Inferior parietal cortex (tissue), 1 donor: Measurements from ENCODE around the gene TIAM1.

Source experiments
- DNase-seq: peaks from one replicate; pipeline ENCODE4 v3.0.0-alpha.2; 2016; ENCODE audit errors: extremely low spot score

The TIAM1 gene

DNA sequence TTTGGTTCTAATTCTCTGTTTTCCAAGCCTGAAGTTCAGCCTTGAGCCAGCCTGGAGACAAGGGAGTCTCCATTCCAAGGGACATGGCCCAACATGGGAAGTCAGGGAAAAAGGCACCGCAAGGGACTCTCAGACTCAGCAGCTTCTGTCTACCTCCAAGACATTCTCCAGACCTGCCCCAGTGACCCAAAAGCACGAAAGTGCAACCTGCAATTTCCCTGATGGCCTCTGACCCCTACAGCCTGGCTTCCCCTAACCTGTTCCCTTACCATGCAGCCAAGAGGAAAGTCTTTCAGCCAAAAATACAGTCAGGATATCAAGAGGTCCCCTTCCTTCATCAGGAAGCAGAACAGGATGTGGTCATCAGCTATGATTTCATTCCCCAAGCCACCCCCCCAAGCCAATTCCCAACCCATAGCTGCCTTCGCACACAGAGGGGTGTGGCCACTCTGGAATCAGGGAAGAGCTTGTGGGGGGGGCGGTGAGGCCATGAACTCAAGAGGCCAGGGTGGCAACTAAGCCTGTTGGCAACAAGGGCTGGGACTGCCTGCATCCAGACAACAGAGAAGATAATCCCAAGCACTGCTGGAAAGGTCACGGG is 59.2 kb downstream of the TIAM1 start:
- no peak for DNase-seq

DNA sequence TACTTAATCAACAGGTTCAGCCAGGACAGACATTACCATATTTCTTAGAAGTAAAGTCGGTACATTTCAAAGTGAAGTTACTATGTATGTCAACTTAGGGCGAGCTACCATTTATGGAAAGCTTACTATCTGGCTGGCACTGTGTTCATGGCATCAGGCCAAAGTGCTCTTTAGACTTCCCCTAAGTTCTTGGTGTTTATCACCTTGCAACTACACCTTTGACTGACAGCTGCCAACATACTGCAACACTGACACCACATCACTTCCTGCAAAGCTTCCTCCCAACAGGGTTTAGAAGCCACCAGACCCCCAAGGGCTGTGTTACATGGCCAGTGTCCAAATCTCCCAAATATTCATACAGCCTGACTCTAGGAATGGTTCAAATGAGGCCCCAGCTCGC is 61.0 kb downstream of the TIAM1 start:
- DNase-seq: no peak

DNA sequence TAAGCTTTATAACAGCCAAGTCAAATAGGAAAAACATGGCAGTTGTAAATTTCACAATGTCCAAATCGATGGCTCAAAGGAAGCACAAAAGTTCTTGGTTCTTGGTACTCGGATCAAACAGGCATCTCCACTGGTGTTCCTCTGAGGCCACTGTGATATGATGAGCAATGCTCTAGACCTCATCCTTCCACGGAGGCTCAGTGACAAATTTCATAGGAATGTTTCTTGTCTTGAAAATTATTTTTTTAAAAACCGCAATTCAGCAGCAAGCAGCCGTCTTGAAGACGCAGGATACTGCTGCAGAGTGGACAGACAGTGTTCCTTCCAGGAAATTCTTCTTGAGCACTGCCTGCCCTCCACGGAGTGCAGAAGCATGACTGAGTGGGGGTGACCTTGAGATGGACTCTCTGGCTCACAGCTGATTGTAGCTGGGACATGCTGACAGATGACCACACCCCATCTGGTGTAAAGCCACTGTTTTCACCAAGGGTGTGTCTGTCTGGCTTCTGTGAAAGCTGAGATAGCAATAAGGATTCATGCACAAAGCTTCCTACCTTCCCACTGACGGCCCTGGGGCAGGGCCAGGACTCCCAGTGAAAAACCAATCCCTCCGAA is 61.9 kb downstream of the TIAM1 start:
- DNase-seq: no peak

DNA sequence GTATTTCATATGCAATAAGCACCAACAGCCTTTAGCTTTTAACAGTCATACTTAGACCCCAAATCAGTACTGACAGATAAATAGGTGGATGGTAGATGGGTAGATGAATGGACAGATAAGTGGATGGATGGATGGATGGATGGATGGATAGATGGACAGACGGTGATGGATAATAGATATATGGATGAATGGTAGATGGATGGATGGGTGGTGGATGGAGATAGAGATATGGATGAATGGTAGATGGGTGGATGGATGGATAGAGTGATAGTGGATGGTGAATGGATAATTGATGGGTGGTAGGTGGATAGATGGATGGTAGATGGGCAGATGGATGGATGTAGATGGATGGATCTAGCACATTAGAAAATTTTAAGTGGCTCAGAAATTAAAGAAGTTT is 62.5 kb downstream of the TIAM1 start:
- no peak for DNase-seq

DNA sequence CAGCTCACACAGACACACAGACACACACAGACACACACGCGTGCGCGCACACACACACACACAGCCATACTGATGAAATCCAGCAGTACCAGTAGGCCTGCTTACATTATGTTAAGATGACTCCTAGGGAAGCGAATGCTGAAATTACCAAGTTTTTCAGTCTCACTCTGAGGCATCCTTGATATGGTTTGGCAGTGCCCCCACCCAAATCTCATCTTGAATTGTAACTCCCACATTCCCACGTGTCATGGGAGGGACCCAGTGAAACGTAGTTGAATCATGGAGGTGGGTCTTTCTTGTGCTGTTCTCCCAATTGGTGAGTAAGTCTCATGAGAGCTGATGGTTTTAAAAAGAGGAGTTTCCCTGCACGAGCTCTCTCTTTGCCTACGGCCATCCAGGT is 64.1 kb downstream of the TIAM1 start:
- DNase-seq: no peak

DNA sequence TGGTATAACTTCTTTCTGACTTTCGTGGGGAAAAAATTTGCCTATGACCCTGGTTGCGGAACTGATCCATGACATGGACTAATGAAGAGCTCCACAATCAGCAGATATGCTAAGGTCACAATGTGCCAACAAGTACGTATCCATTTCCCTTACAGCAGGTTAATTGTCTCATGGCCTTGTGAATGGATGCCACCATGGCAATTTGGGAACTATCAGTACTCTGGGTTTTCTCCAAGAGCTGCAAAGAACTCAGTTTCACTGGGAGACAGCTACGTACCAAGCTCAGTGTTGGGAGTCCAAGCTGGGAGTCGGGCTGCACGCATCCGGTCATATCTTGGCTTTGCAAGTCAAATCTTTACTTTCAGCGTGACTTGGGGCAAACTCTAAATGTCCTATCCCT is 64.8 kb downstream of the TIAM1 start:
- no peak for DNase-seq

DNA sequence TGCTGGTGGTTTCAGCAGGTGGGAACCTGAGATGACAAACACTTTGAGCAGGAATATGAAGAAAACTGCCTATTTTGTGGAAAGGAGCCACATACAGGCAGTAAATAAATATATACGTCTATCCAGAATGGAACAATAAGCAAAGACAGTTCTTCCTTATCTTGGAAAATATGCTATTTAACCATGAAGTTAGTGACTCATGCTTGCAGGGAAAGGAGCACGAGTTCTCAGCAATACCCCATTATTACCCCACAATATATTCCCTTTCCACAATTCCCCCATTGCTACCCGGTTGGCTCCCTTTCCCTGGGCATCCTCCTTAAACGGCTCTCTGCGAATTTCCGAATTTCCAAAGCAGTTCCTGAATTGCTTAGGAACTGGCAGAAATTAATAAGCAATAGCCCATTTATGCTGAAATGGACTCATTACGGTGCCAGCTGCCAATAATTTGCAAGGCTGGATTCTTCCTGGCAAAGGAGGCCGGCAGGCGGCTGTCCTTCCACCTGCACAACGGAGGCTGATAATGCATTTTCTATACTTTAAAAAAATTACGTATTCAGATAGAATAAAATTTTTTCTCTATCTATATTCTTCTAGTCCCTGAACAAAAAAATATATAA is 65.4 kb downstream of the TIAM1 start:
- DNase-seq: no peak

DNA sequence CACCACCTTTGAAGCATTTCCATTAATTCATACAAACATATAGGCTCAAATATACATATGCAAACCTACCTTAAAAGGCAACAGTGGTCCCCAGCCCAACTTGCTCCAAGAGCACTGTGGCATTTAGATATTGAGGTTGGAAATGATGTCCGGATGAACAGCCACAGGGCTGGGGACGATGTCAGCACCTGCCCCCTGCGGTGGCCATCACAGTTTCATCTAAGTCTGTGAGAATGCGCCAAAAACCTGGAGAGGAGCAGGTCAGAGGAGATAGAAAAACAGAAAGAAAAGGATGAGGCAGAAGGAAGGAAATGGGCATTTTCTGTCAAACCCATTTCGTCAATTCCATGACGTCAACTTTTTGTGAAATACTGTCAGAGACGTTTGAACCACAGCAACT is 67.4 kb downstream of the TIAM1 start:
- DNase-seq: no peak

DNA sequence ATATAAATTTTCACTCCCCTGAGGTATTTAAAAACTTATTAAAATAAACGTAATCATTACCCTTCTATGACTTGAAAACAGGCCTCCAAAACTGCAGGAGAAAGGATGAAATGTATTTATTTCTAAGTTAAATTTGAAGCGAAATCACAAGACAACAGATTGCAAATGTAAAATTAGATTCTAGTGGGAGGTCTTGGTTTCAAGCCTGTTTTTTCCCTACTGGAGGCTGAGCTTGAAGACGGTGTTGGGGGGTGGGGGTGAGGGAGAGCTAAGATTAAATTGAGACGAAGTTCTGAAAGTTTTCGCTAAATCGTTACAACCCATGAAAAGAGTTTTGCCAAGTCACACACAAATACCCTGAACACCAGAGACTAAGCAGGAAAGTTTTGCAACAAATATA is 68.2 kb downstream of the TIAM1 start:
- DNase-seq: no peak

DNA sequence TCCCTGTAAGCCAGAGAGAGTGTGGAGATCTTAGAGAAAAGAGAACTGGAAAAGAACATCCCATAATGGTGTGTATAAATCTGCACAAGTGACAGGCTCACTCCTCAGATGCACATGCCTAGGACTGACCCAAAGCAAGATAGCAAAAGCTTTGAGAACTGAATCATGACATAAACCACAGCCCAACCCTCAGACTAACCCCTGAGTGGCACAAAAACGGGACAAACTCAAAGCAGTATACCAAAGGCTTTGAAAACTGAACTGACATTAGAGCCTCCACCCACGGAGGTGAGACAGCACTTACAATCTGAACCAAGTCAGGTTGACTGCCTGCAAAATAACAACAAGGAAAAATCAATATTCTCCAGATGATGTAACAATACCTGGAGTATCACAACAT is 70.8 kb downstream of the TIAM1 start:
- no peak for DNase-seq

DNA sequence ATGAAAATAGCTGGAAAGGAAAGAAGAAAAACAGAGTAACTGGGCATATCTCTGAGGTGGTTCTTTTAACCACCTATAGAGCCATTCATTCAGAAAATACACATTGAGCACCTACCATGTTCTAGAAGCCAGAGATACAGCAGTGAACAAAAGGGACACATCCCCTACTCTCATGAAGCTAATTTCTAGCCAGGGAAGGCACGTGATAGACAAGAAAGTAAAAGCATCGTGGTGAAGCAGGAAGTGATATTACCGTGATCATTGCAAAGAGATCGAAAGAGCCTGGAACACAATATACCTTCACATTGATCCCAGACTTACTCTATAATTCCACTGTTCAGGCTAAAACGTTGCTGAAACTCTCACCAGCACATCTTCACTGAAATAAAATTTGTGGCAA is 76.0 kb downstream of the TIAM1 start:
- DNase-seq: no peak

DNA sequence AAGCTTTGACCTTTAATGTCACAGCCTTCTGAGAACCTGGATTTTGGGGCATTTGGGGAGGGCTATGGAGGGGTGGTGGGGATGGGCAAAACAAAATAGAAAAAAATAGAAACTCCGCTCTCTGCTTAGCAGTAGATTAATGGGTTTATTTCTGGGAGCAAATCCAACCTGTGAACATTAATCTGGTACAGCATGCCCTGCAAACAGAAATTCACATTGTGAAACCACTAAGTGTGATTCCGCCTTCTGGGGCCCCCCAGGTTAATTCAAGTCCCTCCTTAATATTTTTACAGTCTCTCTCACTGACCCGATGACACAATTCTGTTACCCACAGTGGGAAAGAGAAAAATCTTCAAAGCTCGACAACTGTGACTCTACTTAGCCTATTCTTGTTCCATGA is 76.4 kb downstream of the TIAM1 start:
- no peak for DNase-seq

DNA sequence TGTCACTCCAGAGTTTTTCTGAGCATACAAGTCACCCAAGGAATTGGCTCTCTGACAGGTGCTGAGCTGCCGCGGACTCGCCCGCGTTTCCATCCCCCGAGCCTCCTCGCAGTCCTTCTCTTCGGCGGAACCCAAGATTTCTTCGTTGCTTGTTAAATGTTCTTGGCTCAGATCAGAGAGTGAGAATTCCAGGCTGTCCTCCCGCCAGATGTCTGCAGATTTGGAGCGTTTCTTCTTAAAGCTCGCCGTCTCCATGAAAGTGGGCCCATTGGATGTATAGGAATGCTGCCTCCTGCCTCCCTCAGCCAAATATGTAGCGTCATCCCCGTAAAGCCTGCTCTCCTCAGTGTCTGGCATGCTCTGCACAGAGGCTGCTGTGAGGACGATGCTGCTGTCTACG is 77.8 kb downstream of the TIAM1 start:
- DNase-seq: no peak

DNA sequence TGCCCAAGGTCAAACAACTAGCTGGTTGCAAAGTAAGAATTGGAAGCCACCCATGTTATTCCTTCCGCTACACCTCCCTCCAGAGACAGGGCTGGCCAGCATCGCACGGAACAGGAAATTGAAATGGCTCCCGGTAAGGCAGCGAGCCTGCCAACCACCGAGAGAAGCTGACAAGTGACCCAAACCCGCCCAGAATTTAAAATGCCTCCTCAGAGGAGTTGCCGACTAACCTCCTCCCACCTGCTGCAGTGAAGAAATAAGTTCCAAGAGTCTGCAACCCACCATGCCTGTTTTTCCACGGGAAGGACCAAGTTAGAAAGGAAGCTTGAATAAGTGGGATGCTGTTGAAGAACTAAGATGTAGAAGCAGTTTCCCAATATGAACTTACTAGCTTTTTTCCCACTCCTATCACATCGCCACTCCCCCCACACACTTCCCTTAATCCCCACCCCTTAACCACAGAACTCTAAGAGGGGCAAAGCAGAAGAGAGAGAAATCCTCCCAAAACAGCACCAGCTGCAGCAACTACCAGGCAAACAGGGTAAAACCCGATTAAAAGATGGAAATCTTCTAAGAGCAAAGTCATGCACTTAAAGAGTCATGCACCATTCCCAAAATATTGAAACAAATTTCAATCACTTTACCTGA is 78.6 kb downstream of the TIAM1 start:
- DNase-seq: no peak

DNA sequence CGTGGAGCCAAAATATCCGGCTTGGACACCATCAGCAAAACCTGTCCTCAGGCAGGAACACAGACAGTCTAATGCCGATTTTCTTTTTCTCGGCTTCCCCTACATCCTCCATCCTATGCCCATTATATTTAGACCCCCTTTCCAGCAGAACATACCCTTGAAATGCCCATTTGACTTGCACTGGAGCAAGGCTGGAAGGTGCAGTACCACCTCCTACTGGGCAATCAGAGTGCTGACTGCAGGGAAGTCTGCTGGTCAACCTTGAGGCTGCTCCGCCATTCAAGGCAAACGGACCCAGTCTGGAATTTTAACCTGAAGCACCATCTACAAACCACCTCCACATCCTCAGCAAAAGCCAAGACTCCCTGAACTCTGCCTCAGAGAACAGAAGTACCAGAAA is 79.5 kb downstream of the TIAM1 start:
- DNase-seq: no peak

DNA sequence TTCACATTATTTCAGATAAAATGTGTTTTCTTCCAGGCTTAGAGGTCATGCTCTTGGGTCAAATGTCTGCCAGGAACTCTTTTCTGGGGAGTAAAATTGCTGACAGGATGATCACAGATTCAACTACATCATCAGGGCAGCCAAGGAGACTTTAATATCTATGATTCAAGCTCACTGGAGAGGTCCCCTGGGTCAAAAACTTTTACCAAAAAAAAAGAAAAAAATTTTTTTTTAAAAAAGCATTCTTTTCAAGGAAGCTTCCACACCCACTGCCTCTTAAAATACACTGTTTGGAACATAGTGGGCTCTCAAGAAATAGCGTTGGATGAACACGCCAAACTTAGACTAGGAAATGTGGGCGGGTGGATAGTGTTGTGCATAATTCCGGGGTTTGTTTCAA is 81.3 kb downstream of the TIAM1 start:
- no peak for DNase-seq

DNA sequence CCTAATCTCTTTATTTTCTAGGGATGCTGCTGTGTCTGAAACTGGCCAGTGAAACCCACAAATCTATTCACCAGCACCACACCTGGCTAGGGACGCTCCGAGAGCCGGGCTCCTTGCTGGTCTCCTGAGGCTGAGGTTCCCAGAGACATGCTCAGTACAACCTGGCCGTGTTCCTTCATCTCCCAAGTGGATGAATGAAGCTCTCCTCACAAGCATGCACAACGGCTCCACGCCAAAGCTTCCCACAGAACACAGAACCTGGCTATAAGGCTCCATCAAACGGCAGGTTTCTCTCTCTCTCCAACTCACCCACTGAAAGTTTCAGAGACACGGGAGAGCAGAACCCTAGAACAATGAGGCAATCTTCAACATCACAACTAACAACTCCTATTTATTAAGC is 82.3 kb downstream of the TIAM1 start:
- no peak for DNase-seq

DNA sequence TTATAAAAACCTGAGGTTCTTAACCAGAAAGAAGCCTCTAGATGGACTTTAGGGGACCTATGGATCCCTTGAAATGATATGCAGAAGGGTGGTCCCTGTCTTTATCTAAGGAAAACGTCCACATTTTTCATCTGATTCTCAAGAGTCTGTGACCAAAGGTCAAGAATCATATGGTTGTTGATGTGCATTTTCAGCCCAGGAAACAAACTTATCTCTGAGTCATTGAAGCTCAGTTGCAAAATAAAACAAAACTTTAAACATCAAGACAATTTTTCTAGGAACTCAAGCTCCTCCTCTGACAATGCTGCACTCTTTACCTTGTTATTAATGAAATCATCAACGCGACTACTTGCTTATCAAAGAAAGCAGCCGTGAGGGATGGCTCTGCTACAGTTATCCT is 83.3 kb downstream of the TIAM1 start:
- no peak for DNase-seq

DNA sequence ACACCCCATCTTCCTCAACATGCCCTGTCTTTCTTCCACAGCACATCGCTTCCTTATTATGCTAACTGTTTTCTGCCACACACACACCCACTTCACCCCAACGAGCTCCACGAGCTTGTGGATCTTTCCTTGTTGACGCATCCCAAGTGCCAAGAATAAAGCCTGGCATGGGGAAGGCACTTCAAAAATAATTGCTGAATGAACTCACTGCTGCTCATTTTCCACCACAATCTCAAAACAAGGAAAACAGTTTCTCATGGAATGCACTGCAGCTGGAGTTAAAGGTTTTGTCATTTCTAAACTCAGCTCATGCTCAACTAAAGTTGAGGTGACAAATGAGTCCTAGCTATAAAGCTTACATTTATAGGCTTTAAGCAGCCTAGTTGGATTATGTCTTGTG is 86.0 kb downstream of the TIAM1 start:
- no peak for DNase-seq

DNA sequence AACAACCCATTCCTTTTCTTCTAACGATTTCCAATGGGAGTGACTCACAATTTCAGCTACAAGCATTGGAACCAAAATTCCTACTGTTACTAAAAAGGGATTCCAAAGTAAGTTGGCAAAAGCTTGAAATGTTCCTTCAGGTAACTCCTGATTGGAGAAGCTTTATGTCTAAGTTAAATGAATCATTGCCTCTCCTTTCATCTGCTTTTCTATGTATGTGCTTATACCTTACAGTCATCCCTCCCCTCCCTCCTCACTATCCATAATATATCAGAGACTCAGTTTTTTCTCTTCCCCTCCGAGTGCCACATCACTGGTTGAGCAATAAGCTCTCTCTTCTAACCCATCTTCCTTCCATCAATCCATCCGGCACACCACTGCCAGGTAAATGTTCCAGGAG is 86.8 kb downstream of the TIAM1 start:
- no peak for DNase-seq

DNA sequence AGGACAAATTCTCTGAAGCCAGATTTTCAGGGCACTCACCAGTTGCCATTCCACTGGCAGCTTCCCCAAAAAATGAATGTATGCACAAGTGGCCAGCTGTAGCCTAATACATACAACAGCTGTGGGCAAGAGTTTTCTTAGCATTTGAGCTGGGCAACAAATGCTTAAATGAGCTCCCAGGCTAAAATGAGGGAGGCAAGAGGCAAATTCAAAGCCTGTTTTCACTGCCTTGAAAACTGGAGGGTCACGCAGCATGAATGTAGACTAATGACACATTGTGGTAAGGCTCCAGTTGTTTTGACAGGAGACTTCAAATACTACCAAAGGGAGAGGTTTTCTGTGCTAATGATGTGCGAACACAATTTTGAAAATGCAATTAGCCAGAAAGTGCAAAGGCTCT is 88.2 kb downstream of the TIAM1 start:
- DNase-seq: no peak

DNA sequence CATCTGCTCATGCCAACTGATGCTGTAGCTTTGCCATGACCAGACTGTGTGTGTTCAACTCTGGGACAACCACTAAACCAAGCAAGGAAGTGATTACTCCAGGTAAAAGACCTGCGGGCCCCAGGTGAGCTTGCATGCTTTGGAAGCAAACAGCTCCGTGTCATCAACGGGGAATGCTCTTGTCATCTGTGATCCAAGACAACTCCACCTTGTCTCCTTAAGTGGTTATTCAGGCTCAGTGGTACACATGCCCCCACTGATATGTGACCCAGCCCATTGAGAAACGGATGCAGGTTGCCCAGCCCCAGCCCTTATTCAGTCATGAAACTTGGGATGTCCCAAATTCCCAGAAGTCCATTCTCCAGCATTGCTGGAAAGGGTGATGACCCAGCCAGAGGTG is 89.0 kb downstream of the TIAM1 start:
- DNase-seq: no peak

DNA sequence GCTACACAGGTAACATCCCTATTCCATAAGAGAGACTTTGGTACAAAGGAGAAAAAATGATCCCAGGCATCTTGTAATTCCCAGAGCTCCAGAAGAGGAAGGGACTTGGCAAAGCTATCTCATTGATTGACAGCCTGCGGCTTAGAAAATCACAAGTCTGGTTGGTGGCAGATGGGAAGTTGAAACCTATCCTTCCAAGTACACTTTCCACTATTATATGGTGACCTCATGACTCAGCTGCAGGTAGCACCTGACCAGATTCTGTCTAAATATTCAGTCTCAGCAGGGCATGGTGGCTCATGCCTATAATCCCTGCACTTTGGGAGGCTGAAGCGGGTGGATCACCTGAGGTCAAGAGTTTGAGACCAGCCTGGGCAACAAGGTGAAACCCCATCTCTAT is 89.9 kb downstream of the TIAM1 start:
- DNase-seq: no peak
